Putamen (tissue), 1 donor: ENCODE results near the gene CCDC86.

ENCODE experiments used
- DNase-seq: peaks from one replicate; pipeline ENCODE4 v3.0.0-alpha.2; 2016; ENCODE audit warnings: low spot score

Gene CCDC86

GRCh38 chr11:60891103-60891741, 49.3 kb downstream of the CCDC86 start:
- no peak for DNase-seq

- DNase-seq: no peak
These were observed 53.8 kb downstream of the CCDC86 start for GRCh38 chr11:60895687-60896086.

- no peak for DNase-seq
These were observed 55.6 kb downstream of the CCDC86 start for GRCh38 chr11:60897496-60897895.

- no peak for DNase-seq
These were observed 57.4 kb downstream of the CCDC86 start for GRCh38 chr11:60899046-60899936.

- no peak for DNase-seq
These were observed 58.1 kb downstream of the CCDC86 start for GRCh38 chr11:60899977-60900376.
